NCI-H146 (cell line): ENCODE data around the gene ITFG2.
"Not testable (repeated sequence)": the region's sequence is repeated elsewhere in the genome, so short reads cannot be mapped to it uniquely, and the experiment has no call there.

Source experiments
- DNase-seq: peaks from one replicate; lab custom pipeline; 2025; lab: John Stamatoyannopoulos, UW

ITFG2 gene

DNA sequence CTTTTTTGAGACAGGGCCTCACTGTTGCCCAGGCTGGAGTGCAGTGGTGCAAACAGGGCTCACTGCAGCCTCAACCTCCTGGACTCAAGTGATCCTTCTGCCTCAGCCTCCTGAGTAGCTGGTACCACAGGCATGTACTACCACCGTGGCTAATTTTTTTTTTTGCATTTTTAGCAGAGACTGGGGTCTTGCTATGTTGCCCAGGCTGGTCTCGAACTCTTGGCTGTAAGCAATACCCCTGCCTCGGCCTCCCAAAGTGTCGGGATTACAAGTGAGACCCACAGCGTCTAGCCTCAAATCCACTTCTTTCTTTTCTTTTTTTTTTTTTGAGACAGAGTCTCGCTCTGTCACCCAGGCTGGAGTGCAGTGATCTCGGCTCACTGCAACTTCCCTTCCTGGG, 50.9 kb downstream of the ITFG2 start:
- not testable (repeated sequence) for DNase-seq

DNA sequence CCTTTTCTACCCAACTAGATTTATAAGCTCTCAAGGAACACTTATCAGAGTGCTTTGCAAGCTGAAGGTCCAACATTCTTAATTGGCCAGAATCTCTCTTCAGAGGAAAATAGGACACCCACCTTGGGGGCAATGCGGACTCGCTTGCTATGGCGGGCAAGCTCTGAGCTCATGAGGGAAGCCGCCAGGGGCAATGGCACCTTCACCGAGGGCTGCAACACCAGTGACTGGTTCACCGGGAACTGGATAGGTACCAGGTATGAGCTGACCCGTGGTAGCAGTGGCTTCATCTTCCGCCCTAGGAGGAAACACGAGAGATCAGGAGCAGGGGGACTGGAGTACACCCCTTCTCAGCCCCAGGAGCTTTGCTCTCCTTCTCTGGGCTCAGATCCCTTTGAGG, 51.7 kb downstream of the ITFG2 start:
- DNase-seq, result no peak

DNA sequence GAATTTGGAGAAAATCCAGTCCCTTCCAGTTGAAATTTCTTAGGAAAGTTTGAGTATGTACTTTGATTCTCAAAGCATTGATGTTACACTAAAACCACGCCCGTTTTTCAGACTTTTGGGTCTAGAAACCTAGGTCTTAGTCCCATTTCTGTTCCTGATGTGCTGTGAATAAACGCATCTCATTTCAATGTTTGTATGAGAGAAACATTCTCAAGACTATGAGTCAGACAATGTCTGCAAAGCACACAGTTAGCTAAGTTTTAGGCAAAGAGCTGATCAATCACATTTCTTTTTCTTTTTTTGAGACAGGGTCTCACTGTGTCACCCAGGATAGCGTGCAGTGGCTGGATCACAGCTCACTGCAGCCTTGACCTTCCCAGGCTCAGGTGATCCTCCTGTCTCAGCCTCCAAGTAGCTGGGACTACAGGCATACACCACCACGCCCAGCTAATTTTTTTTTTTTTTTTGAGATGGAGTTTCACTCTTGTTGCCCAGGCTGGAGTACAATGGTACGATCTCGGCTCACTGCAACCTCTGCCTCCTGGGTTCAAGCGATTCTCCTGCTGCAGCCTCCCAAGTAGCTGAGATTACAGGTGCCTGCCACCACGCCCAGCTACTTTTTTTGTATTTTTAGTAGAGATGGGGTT, 56.6 kb downstream of the ITFG2 start:
- DNase-seq, result not testable (repeated sequence)
